DND-41 (cell line): ENCODE results near the gene ABCC12.
"Not testable (repeated sequence)": the region's sequence is repeated elsewhere in the genome, so short reads cannot be mapped to it uniquely, and the experiment has no call there.

Experiments
- EZH2 ChIP-seq: IDR thresholded peaks from 3 replicates; pipeline ENCODE4 v1.6.1; 2012; ENCODE audit warnings: borderline replicate concordance, low read depth, mild to moderate bottlenecking, moderate library complexity, low read length, inconsistent platforms; ENCODE audit not compliant: severe bottlenecking
- TF ChIP-seq, protein P1 (sequence below): IDR thresholded peaks from 2 replicates; pipeline ENCODE4 v1.5.1; 2012; ENCODE audit warnings: borderline replicate concordance, low read length, moderate library complexity, mild to moderate bottlenecking; ENCODE audit not compliant: poor library complexity, severe bottlenecking; ENCODE audit errors: extremely low read depth

DNA sequence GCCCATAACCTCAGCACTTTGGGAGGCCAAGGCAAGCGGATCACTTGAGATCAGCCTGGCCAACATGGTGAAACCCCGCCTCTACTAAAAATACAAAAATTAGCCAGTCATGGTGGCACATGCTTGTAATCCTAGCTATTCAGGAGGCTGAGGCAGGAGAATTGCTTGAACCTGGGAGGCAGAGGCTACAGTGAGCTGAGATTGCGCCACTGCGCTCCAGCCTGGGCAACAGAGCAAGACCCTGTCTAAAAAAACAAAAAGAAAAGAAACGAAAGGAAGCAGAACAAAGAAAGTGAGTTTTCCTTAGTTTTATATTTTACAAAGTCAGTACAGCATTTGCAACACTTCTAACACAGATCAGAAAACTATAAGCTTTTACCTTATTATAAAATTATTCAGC is 10.8 kb upstream of the ABCC12 start:
- TF ChIP-seq, protein P1, sequence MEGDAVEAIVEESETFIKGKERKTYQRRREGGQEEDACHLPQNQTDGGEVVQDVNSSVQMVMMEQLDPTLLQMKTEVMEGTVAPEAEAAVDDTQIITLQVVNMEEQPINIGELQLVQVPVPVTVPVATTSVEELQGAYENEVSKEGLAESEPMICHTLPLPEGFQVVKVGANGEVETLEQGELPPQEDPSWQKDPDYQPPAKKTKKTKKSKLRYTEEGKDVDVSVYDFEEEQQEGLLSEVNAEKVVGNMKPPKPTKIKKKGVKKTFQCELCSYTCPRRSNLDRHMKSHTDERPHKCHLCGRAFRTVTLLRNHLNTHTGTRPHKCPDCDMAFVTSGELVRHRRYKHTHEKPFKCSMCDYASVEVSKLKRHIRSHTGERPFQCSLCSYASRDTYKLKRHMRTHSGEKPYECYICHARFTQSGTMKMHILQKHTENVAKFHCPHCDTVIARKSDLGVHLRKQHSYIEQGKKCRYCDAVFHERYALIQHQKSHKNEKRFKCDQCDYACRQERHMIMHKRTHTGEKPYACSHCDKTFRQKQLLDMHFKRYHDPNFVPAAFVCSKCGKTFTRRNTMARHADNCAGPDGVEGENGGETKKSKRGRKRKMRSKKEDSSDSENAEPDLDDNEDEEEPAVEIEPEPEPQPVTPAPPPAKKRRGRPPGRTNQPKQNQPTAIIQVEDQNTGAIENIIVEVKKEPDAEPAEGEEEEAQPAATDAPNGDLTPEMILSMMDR, result not testable (repeated sequence)
- TF ChIP-seq EZH2, result not testable (repeated sequence)
